Coronary artery (tissue), 2 donors: ENCODE data around the gene OCA2.

Experiments
- DNase-seq: peaks from one replicate; pipeline ENCODE4 v3.0.0-alpha.2; 2017; ENCODE audit warnings: low spot score
- H3K27ac ChIP-seq, 2 donors: fragments of 200-600 bp; sonication (generic); one replicate each; pipeline ENCODE4 v1.5.1; 2016 to 2019
- H3K4me3 ChIP-seq: fragments of 200-600 bp; sonication (generic); 2 replicates; pipeline ENCODE4 v1.5.1; 2016; ENCODE audit warnings: mild to moderate bottlenecking, moderate library complexity
- TF ChIP-seq, protein P1 (sequence below): fragments of 200-600 bp; sonication (generic); IDR thresholded peaks from one replicate; pipeline ENCODE4 v1.5.1; 2019; ENCODE audit warnings: antibody characterized with exemption

OCA2 gene

DNA sequence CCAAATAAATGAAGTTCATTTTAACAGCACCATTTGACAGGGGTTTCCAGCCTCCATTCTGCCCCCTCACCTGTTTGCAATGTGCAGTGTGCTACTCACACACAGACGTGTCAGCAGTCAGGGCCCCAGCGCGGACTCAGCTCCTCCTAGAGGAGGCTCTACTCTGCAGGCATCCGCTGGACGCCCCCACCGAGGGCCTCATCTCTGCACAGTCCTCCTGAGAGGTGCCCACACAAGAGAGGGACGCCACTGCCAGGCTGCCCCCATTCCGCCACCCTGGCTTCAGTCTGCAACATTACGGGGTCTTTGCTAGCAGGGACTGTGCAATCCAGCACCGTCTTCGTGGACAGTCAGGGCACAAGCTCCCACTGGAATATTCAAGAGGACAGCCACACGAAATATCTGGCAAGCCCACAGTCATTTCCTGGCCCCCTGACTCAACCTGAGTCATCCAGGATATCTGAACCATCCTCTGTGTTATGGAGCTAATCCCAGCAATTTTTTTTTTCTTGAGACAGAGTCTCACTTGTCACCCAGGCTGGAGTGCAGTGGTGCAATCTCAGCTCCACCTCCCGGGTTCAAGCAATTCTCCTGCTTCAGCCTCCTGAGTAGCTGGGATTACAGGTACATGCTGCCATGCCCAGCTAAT lies 255.0 kb downstream of the OCA2 start:
- TF ChIP-seq, protein P1, sequence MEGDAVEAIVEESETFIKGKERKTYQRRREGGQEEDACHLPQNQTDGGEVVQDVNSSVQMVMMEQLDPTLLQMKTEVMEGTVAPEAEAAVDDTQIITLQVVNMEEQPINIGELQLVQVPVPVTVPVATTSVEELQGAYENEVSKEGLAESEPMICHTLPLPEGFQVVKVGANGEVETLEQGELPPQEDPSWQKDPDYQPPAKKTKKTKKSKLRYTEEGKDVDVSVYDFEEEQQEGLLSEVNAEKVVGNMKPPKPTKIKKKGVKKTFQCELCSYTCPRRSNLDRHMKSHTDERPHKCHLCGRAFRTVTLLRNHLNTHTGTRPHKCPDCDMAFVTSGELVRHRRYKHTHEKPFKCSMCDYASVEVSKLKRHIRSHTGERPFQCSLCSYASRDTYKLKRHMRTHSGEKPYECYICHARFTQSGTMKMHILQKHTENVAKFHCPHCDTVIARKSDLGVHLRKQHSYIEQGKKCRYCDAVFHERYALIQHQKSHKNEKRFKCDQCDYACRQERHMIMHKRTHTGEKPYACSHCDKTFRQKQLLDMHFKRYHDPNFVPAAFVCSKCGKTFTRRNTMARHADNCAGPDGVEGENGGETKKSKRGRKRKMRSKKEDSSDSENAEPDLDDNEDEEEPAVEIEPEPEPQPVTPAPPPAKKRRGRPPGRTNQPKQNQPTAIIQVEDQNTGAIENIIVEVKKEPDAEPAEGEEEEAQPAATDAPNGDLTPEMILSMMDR: no peak
- no peak overlapping the region for H3K4me3 ChIP-seq
- DNase-seq: no peak

DNA sequence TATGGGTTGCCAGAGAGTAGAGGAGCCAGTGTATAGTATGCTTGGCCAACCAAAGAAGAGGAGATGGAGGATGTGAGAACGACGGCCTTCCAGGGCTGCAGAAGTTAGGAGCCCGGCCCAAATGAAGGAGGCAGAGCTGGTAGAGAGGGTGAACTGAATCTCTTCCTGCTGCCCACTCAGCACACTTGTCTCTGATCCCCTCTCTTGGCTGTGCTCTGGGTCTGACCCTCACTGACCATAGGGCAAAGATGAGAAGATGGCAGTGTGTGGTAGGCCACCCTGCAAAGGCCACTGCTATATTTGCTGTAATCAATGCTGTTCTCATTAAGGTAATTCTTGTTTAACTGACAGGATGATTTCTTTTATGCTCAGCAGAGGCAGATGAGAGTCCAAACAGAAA lies 256.0 kb downstream of the OCA2 start:
- no peak overlapping the region for H3K27ac ChIP-seq
- DNase-seq: no peak
- no peak overlapping the region for H3K4me3 ChIP-seq
- TF ChIP-seq, protein P1: no peak

More for the DNA sequence above, 255.0 kb downstream of the OCA2 start:
- H3K27ac ChIP-seq: no peak overlapping the region

DNA sequence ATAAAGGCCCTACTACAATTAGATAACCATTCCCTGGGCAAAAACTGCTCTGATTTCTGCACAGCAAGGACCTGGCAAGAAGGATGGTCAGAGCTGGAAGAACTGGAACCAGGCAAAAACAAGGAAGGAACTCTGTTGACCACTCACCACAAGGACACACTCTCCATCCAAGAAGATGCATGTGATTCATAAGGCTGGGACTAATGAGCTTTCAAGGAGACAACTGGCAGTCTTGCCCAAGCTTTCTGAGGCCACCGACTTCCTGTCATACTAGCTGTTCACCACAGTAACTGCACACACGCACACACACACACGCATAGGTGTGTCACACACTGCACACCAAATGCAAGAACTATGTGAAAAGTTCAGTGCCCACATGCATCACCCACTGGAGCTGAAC lies 256.6 kb downstream of the OCA2 start:
- TF ChIP-seq, protein P1: no peak
- H3K27ac ChIP-seq: no peak overlapping the region
- no peak for DNase-seq
- H3K4me3 ChIP-seq: no peak overlapping the region

DNA sequence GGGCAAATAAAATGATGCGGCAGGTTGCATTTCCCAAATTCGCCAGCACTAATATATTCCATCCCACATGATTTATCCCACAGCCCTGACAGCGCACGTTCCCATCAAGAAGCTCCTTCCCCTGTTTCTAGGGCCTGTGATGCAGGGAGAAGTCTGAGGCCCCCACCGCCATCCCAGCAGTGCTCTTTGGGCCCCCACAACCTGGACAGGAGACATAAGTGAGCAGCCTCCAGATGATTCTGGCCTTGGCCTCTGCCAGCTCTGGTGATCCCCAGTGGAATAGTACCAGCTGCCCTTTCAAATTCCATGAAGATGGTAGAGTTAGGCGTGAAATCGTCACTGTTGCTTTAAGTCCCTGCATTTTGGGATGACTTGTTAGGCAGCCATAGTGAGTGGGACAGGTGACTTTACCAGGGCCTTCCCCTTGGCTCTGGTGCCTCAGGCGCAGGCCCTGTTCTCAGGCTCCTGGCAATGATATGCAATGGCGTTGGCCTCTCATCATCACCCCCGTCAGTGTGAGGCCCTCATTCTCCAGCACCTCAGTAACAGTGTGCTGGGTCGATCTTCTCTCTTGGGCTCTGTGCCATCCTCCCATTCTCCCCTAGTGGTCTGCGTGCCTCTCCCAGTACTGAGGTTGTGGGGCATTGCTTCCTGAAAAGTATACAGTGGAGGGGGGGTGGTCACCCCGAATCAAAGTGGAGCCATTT lies 263.7 kb downstream of the OCA2 start:
- H3K27ac ChIP-seq: no peak overlapping the region
- DNase-seq: no peak
- H3K4me3 ChIP-seq: no peak overlapping the region
- TF ChIP-seq, protein P1: no peak

GRCh38 chr15:27834684-27835083 lies 264.4 kb downstream of the OCA2 start:
- Histone ChIP-seq H3K4me3 (no peak overlapping the region), H3K27ac (no peak overlapping the region)
- TF ChIP-seq, protein P1: no peak
- no peak for DNase-seq

DNA sequence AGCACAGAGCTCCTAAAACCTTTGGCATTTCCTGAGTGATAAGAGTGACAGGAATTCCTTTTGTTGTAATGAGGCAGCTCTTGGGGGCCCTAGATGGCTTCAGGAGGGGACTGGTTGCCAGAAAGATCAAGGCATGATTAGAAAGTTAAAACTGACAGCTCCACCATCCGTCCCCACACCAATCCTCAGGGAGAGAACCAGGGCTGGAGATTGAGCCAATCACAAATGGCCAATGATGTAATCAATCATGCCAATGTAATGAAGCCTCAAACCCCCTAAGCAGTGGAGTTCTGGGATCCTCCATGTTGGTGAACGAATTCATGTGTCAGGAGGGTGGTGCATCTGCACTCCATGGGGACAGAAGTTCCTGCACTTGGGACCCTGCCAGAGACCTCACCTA lies 265.1 kb downstream of the OCA2 start:
- no peak overlapping the region for H3K4me3 ChIP-seq
- no peak for DNase-seq
- H3K27ac ChIP-seq: no peak overlapping the region
- TF ChIP-seq, protein P1: no peak

DNA sequence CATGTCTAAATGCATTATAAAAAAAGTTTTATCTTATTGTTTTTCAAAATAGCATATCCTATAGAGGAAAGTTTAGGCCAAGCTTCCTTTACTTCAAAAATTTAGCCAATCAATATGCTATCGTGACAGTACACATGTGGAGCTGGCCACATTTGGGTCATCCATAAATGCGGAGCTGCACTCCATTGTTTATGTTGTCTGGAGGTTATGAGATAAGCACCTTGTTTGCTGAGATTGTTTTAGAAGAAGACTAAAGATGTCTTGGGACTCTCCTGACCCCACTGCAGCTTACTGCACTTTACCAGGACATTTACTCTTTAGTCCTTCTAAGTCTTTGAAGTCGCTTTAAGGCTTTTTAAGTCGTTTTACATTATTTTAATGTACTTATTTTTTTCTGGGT lies 265.9 kb downstream of the OCA2 start:
- TF ChIP-seq, protein P1: no peak
- Histone ChIP-seq H3K27ac (no peak overlapping the region), H3K4me3 (no peak overlapping the region)
- no peak for DNase-seq
